Gastrocnemius medialis (tissue), 4 donors: ENCODE results near the gene PRPF40A. TPM values are rescaled to one million over a fixed set of nuclear protein-coding genes. Genes with fewer than 3 reads are reported as not detected.

Source experiments
- ATAC-seq, 2 donors: fragments of 150-250 bp; one replicate each; pipeline ENCODE4 v1.9.1; 2016
- DNase-seq, 2 donors: peaks; one replicate each; pipeline ENCODE4 v3.0.0-alpha.2; 2019
- H3K27ac ChIP-seq, 4 donors: fragments of 200-600 bp; sonication (generic); 1 replicate in 1 of 4; 2 replicates in 3 of 4; pipeline ENCODE4 v1.5.1; 2016 to 2018; ENCODE audit warnings: mild to moderate bottlenecking in 2 of 4, moderate library complexity in 1 of 4
- H3K27me3 ChIP-seq, 3 donors: fragments of 200-600 bp; sonication (generic) in 2 of 3; 1 replicate in 1 of 3; 2 replicates in 2 of 3; pipeline versions ENCODE4 v1.5.1 to v1.6.0; 2016 to 2019; ENCODE audit warnings: mild to moderate bottlenecking in 1 of 3, moderate library complexity in 1 of 3
- H3K36me3 ChIP-seq, 2 donors: fragments of 200-600 bp; sonication (generic) in 1 of 2; one replicate each; pipeline ENCODE4 v1.5.1; 2017 to 2018
- H3K4me1 ChIP-seq, 2 donors: fragments of 200-600 bp; sonication (generic) in 1 of 2; one replicate each; pipeline ENCODE4 v1.5.1; 2016 to 2017; ENCODE audit warnings: mild to moderate bottlenecking in 2 of 2
- H3K4me3 ChIP-seq, 4 donors: fragments of 200-600 bp; sonication (generic) in 3 of 4; 1 replicate in 1 of 4; 2 replicates in 3 of 4; pipeline ENCODE4 v1.5.1; 2016 to 2019; ENCODE audit warnings: mild to moderate bottlenecking in 2 of 4
- H3K9me3 ChIP-seq, 3 donors: fragments of 200-600 bp; sonication (generic) in 2 of 3; 1 replicate in 1 of 3; 2 replicates in 2 of 3; pipeline ENCODE4 v1.5.1; 2016 to 2019
- POLR2A ChIP-seq, 2 donors: fragments of 450-650 bp; IDR thresholded peaks; one replicate each; pipeline ENCODE4 v1.6.1; 2017; ENCODE audit warnings: antibody characterized with exemption in 2 of 2, mild to moderate bottlenecking in 2 of 2, moderate library complexity in 2 of 2
- in situ Hi-C, 4 donors: fragments of 200-750 bp; cut with MboI; loops; one replicate each; pipeline versions ENCODE4 v1.15.0 to v1.8.0; 2017; ENCODE audit warnings: low sequenced_read_pairs in 4 of 4
- intact Hi-C: fragments of 100-400 bp; cut with DNase I; formaldehyde crosslinking; loops from one replicate; pipeline ENCODE4 v1.15.1; 2023; ENCODE audit warnings: low total_unique reads
- total RNA-seq, 4 donors: library from RNA; depleted of rRNA; stranded (reverse); fragments of >200 nt; gene quantifications; one replicate each; pipeline versions ENCODE4 v1.1.0 to v1.2.3, GENCODE V29; 2016
- TF ChIP-seq, protein P1 (sequence below), 5 experiments: fragments of 450-650 bp in 3 of 5; fragments of 200-600 bp in 2 of 5; sonication (generic) in 2 of 5; IDR thresholded peaks in 4 of 5; conservative IDR thresholded peaks in 1 of 5; 1 replicate in 4 of 5; 2 replicates in 1 of 5; pipeline ENCODE4 v1.5.1; 2016 to 2019; ENCODE audit warnings: antibody characterized with exemption in 5 of 5, mild to moderate bottlenecking in 3 of 5, moderate library complexity in 3 of 5

The PRPF40A gene
- total RNA-seq, 4 donors from 2014 or later, result 65.3 to 78.0 (median 69.9) TPM

GRCh38 chr2:152638056-152638455, 79.2 kb downstream of the PRPF40A start:
- no peak for TF ChIP-seq POLR2A (IDR thresholded peaks at IDR 0.05)
- TF ChIP-seq, protein P1, sequence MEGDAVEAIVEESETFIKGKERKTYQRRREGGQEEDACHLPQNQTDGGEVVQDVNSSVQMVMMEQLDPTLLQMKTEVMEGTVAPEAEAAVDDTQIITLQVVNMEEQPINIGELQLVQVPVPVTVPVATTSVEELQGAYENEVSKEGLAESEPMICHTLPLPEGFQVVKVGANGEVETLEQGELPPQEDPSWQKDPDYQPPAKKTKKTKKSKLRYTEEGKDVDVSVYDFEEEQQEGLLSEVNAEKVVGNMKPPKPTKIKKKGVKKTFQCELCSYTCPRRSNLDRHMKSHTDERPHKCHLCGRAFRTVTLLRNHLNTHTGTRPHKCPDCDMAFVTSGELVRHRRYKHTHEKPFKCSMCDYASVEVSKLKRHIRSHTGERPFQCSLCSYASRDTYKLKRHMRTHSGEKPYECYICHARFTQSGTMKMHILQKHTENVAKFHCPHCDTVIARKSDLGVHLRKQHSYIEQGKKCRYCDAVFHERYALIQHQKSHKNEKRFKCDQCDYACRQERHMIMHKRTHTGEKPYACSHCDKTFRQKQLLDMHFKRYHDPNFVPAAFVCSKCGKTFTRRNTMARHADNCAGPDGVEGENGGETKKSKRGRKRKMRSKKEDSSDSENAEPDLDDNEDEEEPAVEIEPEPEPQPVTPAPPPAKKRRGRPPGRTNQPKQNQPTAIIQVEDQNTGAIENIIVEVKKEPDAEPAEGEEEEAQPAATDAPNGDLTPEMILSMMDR (IDR thresholded peaks at IDR 0.05 in 4 of 5, conservative IDR thresholded peaks at IDR 0.05 in 1 of 5), result no peak
- no peak overlapping the region for H3K4me3 ChIP-seq
- ATAC-seq (no peak), DNase-seq (no peak)
- no peak overlapping the region for H3K27ac ChIP-seq
- intact Hi-C loops (no loop called here), in situ Hi-C loops (loop anchor here (5.0 to 25.0 kb wide), 5 partner anchors 303 to 601 kb away; partner anchors contain the start of gene FMNL2 (in 1 of the 4))
- peaks cover 0 to 69% of the 10 kb centered on the region in 2 donors for H3K36me3 ChIP-seq
- H3K9me3 ChIP-seq, result no peaks in the 10 kb centered on the region
- H3K4me1 ChIP-seq, result no peaks in the 10 kb centered on the region
- no peaks in the 10 kb centered on the region for H3K27me3 ChIP-seq

- intact Hi-C loops (no loop called here), in situ Hi-C loops (loop anchor here (5.0 to 25.0 kb wide), 5 partner anchors 302 to 600 kb away; partner anchors contain the start of gene FMNL2 (in 1 of the 4))
- no peaks in the 10 kb centered on the region for H3K27me3 ChIP-seq
- peaks cover 0 to 68% of the 10 kb centered on the region in 2 donors for H3K36me3 ChIP-seq
- no peak for DNase-seq
- H3K27ac ChIP-seq, result no peak overlapping the region
- H3K4me3 ChIP-seq, result no peak overlapping the region
- no peaks in the 10 kb centered on the region for H3K9me3 ChIP-seq
- no peaks in the 10 kb centered on the region for H3K4me1 ChIP-seq
- no peak for TF ChIP-seq POLR2A (IDR thresholded peaks at IDR 0.05)
- TF ChIP-seq, protein P1 (IDR thresholded peaks at IDR 0.05 in 4 of 5, conservative IDR thresholded peaks at IDR 0.05 in 1 of 5), result no peak
- no peak for ATAC-seq
Measured at GRCh38 chr2:152637251-152637650, 80.0 kb downstream of the PRPF40A start.

- Histone ChIP-seq H3K9me3 (no peaks in the 10 kb centered on the region), H3K4me3 (no peak overlapping the region), H3K4me1 (no peaks in the 10 kb centered on the region), H3K27ac (no peak overlapping the region), H3K36me3 (peaks cover 3 to 64% of the 10 kb centered on the region in 2 donors), H3K27me3 (no peaks in the 10 kb centered on the region)
- peak in 1 of 2 donors; percentile 30 for DNase-seq
- peak in 1 of 2 donors; percentile 53 for ATAC-seq
- intact Hi-C loops, result loop anchor here (1.0 to 2.0 kb wide), 2 partner anchors 445 to 459 kb away; no protein-coding TSS in a partner anchor
- TF ChIP-seq, protein P1 (IDR thresholded peaks at IDR 0.05 in 4 of 5, conservative IDR thresholded peaks at IDR 0.05 in 1 of 5), result peak; percentile 77 to 89 (median 87)
- TF ChIP-seq POLR2A (IDR thresholded peaks at IDR 0.05), result no peak
- in situ Hi-C loops, result loop anchor here (5.0 to 25.0 kb wide), 5 partner anchors 301 to 598 kb away; partner anchors contain the start of gene FMNL2 (in 1 of the 4)
Measured at GRCh38 chr2:152635635-152636298, 81.5 kb downstream of the PRPF40A start.

GRCh38 chr2:152632736-152633135, 84.5 kb downstream of the PRPF40A start:
- in situ Hi-C loops, result loop anchor here in 3 of 4 donors (5.0 to 25.0 kb wide), 5 partner anchors 298 to 595 kb away; partner anchors contain the start of gene FMNL2 (in 1 of the 3)
- Histone ChIP-seq H3K4me1 (no peaks in the 10 kb centered on the region), H3K4me3 (no peak overlapping the region), H3K27ac (no peak overlapping the region), H3K36me3 (peaks cover 5 to 62% of the 10 kb centered on the region in 2 donors), H3K27me3 (no peaks in the 10 kb centered on the region), H3K9me3 (no peaks in the 10 kb centered on the region)
- no peak for TF ChIP-seq POLR2A (IDR thresholded peaks at IDR 0.05)
- TF ChIP-seq, protein P1 (IDR thresholded peaks at IDR 0.05 in 4 of 5, conservative IDR thresholded peaks at IDR 0.05 in 1 of 5), result no peak
- no peak for DNase-seq
- ATAC-seq, result no peak
- intact Hi-C loops, result no loop called here
